ENCODE results near the gene FGF22. TPM values are rescaled to one million over a fixed set of nuclear protein-coding genes. Genes with fewer than 3 reads are reported as not detected.

The FGF22 gene
- total and polyA plus RNA-seq, 7 donors: 0.14 to 0.42 (median 0.16) TPM; not detected in 2

GRCh38 chr19:592101-592500, 47.6 kb upstream of the FGF22 start:
- WGBS, 3 donors: 68 to 79% (median 76%) methylated on average over 15 to 19 of the region's 19 CpGs
- H3K4me1 ChIP-seq: no peaks in the 10 kb centered on the region
- peaks cover 0 to 63% (median 24%) of the 10 kb centered on the region in 3 donors for H3K27me3 ChIP-seq (ENCODE audit: insufficient read depth in 3 of 3, low read length in 2 of 3)
- DNase-seq (no peak), ATAC-seq (no peak)
- intact Hi-C loops (cut with DNase I): loop anchor here in 1 of 2 donors (5.0 kb wide), 1 partner anchor 35 kb away; no protein-coding TSS in a partner anchor
- H3K4me3 ChIP-seq: no peak overlapping the region
- TF ChIP-seq, protein P1, sequence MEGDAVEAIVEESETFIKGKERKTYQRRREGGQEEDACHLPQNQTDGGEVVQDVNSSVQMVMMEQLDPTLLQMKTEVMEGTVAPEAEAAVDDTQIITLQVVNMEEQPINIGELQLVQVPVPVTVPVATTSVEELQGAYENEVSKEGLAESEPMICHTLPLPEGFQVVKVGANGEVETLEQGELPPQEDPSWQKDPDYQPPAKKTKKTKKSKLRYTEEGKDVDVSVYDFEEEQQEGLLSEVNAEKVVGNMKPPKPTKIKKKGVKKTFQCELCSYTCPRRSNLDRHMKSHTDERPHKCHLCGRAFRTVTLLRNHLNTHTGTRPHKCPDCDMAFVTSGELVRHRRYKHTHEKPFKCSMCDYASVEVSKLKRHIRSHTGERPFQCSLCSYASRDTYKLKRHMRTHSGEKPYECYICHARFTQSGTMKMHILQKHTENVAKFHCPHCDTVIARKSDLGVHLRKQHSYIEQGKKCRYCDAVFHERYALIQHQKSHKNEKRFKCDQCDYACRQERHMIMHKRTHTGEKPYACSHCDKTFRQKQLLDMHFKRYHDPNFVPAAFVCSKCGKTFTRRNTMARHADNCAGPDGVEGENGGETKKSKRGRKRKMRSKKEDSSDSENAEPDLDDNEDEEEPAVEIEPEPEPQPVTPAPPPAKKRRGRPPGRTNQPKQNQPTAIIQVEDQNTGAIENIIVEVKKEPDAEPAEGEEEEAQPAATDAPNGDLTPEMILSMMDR (IDR thresholded peaks at IDR 0.05): no peak
- H3K27ac ChIP-seq: no peak overlapping the region
- H3K9me3 ChIP-seq: no peaks in the 10 kb centered on the region
- no peaks in the 10 kb centered on the region for H3K36me3 ChIP-seq (ENCODE audit: insufficient read depth in 1 of 2, low read depth in 1 of 2)

DNA sequence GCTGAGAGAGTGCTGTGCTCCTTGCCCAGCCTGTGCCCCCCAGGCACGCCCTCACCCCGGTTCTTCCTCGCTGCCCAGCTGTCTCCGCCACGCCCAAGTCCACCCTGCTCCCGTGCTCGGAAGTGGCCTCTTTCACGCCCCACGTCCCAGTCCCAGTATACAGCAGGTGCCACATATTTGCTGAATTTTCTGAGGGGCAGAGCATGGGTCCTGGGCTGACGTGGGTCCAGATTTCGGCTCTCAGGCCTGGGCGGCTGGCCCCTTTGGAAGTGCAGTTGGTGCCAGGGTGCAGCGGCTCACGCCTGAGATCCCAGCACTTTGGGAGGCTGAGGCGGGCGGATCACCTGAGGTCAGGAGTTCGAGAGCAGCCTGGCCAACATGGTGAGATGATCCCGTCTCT, 46.6 kb upstream of the FGF22 start:
- Histone ChIP-seq H3K4me1 (no peaks in the 10 kb centered on the region), H3K9me3 (no peaks in the 10 kb centered on the region), H3K36me3 (ENCODE audit: insufficient read depth in 1 of 2, low read depth in 1 of 2) (no peaks in the 10 kb centered on the region), H3K27me3 (ENCODE audit: insufficient read depth in 3 of 3, low read length in 2 of 3) (peaks cover 0 to 60% (median 26%) of the 10 kb centered on the region in 3 donors), H3K27ac (no peak overlapping the region), H3K4me3 (no peak overlapping the region)
- no peak for DNase-seq
- no peak for ATAC-seq
- intact Hi-C loops (cut with DNase I): loop anchor here in 1 of 2 donors (5.0 kb wide), 1 partner anchor 34 kb away; no protein-coding TSS in a partner anchor
- 68 to 74% (median 73%) methylated on average over 15 to 18 of the region's 18 CpGs for WGBS, 3 donors
- TF ChIP-seq, protein P1 (IDR thresholded peaks at IDR 0.05): no peak

DNA sequence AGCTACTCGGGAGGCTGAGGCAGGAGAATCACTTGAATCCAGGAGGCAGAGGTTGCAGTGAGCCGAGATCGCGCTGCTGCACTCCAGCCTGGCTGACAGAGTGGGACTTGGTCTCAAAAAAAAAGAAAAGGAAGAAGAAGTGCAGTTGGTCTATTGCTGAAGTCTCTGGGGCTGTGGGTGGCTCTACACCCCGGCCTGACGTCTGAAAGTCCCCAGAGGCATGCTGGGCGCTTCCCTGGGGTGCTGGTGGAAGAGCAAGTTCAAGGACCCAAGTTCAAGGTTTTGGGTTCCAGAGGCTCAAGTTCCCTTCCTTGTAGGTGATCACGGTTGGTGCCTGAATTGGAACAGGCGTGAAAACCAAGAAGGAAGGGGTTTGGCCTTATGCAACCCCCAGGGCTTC, 46.2 kb upstream of the FGF22 start:
- Histone ChIP-seq H3K4me1 (no peaks in the 10 kb centered on the region), H3K9me3 (no peaks in the 10 kb centered on the region), H3K27ac (no peak overlapping the region), H3K4me3 (no peak overlapping the region), H3K36me3 (ENCODE audit: insufficient read depth in 1 of 2, low read depth in 1 of 2) (no peaks in the 10 kb centered on the region), H3K27me3 (ENCODE audit: insufficient read depth in 3 of 3, low read length in 2 of 3) (peaks cover 0 to 55% (median 24%) of the 10 kb centered on the region in 3 donors)
- TF ChIP-seq, protein P1 (IDR thresholded peaks at IDR 0.05): no peak
- DNase-seq: no peak
- 45 to 58% (median 53%) methylated on average over 9 of the region's 9 CpGs for WGBS, 3 donors
- intact Hi-C loops (cut with DNase I): loop anchor here in 1 of 2 donors (5.0 kb wide), 1 partner anchor 34 kb away; no protein-coding TSS in a partner anchor
- no peak for ATAC-seq

DNA sequence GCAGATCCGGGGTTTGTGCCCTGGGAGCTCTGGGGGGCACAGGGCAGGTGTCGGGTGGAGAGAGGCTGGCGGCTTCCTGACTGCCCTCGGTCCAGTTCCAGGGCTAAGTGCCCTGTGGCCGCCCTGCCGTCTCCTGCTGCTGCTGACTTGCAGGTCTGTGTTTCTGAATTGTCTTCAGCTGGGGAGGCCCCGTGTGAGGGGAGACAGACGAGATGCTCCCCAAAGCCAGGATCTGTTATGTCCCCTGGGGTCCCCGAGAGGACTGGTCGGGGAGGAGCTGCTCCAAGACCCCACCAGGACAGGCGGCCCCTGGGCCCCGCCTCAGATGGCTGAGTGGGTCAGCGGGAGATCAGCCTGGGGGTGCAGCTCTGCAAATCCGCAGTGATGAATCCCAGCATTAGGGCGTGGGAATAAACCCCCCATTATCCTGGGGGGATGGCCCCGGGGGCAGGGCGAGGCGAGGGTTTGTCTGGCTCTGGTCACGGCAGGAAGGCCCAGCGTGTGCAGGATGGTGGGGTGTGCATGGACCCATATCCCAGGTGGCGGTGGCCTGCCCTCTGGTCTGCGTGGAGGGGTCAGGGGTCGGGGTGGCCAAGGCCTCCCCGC, 45.3 kb upstream of the FGF22 start:
- DNase-seq (no peak), ATAC-seq (no peak)
- H3K27me3 ChIP-seq (ENCODE audit: insufficient read depth in 3 of 3, low read length in 2 of 3): peaks cover 0 to 47% (median 18%) of the 10 kb centered on the region in 3 donors
- intact Hi-C loops (cut with DNase I): loop anchor here in 1 of 2 donors (5.0 kb wide), 1 partner anchor 33 kb away; no protein-coding TSS in a partner anchor
- no peaks in the 10 kb centered on the region for H3K4me1 ChIP-seq
- no peak overlapping the region for H3K27ac ChIP-seq
- H3K9me3 ChIP-seq: no peaks in the 10 kb centered on the region
- H3K4me3 ChIP-seq: no peak overlapping the region
- WGBS, 3 donors: 66 to 68% (median 68%) methylated on average over 21 to 24 of the region's 24 CpGs
- H3K36me3 ChIP-seq (ENCODE audit: insufficient read depth in 1 of 2, low read depth in 1 of 2): no peaks in the 10 kb centered on the region
- TF ChIP-seq, protein P1 (IDR thresholded peaks at IDR 0.05): no peak

All from psoas muscle (tissue), 8 donors.